Activated gamma-delta T cell (primary cell): Measurements from ENCODE around the gene PLCH2.

Experiments
- DNase-seq: peaks from one replicate; lab custom pipeline; 2025; lab: John Stamatoyannopoulos, UW

The PLCH2 gene

DNA sequence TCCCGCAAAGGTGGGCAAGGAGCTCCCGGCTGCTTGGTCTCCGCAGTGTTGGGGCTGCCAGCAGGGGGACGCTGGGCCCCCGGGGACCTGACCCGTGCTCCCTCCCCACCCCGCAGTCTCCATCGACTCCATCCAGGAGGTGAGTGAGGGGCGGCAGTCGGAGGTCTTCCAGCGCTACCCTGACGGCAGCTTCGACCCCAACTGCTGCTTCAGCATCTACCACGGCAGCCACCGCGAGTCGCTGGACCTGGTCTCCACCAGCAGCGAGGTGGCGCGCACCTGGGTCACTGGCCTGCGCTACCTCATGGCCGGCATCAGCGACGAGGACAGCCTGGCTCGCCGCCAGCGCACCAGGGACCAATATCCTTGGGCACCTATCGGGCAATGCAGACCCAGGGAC is 3.5 kb downstream of the PLCH2 start:
- no peak for DNase-seq

DNA sequence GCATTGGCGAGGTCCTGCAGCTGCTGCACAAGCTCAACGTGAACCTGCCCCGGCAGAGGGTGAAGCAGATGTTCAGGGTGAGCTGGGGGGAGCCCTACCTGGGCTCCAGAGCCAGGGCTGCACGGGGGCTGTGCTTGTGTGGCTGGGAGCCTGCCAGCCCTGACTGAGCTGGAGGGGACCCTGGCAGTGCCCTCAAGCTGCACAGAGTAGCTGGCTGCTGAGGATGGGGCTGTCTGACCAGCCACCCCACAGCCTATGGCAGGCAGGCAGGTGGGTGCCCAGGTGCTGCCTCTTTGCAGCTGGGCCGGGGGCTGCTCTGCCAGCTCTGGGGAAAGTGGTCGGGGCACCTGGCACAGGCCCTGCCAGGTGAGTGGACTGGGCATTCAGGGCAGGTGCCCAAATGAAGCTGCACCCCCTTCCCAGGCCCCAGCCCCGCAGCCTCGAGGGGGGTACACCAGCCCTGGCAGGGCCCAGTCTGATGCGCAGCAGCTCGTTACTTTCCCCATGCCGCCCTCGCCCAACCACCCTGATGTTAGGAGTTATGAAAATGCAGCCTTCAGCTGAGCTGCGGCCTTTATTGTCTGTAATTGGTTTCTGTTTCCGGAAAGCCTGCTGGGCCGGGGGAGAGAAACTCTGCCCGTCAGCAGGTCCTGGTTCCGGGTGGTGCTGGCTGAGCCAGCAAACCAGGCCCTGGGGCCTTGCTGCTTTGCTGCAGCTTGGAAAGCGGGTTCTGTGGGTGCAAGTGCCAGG is 4.3 kb downstream of the PLCH2 start:
- no peak for DNase-seq

DNA sequence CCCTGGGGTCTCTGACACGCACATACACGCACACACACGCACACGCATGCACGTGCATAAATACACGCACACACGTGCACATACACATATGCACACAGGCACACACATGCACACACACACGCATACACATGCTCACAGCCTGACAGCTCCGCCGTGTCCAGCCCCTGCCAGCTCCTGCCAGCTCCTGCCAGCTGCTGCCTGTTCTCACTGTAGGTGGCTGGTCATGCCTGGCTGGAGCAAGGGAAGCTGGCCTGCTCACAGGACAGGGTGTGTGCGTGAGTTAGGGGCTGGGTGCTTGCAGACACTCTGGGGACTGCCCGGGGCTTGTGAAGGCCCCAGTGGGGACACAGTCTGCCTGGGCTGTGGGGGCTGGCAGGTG is 4.9 kb downstream of the PLCH2 start:
- no peak for DNase-seq

DNA sequence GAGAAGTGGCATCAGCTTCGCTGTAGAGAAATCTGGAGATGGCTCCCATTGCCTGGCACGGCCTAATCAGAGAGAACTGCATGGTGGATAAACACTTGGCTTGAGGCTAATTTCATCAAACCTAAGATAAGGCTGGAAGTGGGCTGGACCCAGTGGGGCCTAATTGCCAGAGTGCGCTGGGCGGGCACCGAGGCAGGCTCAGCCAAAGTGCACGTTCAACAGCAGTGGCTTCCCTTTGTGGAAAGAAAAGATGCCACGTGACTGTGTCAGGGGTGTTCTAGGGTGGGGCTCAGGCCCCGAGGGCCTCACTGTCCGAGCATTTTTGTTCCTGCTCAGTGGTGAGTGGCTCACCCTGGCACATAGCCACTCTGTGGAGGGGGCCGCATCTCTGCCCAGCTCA is 5.8 kb downstream of the PLCH2 start:
- no peak for DNase-seq

DNA sequence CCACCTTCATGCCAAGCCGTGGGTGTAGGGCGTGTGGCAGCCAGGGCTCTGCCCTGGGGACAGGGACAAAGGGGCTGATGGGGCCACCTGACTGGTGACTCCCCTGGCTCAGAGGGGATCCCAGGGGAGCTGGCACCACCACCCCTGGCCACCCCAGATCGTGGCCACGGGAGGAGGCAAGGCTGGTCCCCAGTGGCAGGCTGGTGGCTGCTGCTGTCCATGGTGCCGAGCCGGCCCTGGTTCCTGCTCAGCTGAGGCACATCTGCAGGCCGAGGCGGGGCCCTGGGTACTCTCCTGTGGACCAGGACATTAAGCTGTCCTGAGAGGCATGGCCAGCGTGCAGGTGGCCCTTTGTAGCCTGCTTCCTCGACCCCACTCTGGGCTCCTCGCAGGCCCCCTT is 6.5 kb downstream of the PLCH2 start:
- no peak for DNase-seq

DNA sequence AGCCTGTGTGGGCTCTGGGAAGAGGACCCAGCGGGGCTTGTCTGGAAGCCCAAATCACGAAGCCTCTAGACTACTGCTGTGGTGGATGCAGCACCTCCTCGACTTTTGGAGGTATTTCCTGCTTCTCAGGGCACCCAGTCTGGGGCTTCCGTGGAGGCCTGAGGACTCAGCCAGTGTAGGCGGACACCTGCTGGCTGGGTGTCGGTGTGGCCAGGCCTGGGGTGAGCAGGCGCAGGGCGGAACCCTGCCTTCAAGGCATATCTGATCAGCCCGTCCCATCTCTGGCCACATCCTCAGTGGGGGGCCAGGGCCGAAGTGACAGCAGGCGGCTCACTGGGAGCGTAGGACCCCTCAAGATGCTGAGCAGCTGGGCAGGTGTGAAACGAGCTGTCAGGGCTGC is 6.9 kb downstream of the PLCH2 start:
- DNase-seq: no peak

DNA sequence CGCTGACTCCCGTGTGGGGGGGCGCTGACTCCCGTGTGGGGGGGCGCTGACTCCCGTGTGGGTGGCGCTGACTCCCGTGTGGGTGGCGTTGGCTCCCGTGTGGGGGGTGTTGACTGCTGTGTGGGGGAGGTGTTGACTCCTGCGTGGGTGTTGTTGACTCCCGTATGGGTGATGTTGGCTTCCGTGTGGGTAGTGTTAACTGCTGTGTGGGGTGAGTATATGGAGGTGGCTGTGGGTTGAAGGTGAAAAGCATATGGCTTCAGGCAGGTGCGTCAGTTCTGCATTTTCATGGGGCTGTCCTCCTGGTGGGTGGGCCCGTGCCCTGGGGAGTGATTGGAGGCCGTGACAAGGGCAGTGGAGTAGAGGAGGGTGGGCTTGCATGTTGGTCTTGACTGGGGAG is 7.9 kb downstream of the PLCH2 start:
- no peak for DNase-seq

DNA sequence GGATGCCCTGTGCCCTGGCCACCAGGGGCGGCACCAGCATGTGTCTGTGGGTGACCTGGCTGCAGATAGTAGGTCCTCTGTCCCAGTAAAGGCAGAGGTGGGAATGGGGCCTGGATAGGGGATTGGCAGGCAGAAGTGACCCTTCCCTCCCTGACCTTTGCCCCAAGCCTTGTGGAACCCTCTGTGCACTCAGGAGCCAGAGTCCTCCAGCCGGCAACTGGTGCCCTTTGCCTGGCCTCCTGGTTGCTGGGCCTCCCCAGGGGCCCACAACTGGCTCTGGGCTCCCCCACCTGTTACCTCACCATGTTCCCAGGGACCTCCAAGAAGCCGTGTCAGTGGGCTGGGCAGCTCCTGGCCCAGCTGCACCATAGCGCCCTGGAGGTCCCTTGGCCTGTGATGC is 10.0 kb downstream of the PLCH2 start:
- no peak for DNase-seq

DNA sequence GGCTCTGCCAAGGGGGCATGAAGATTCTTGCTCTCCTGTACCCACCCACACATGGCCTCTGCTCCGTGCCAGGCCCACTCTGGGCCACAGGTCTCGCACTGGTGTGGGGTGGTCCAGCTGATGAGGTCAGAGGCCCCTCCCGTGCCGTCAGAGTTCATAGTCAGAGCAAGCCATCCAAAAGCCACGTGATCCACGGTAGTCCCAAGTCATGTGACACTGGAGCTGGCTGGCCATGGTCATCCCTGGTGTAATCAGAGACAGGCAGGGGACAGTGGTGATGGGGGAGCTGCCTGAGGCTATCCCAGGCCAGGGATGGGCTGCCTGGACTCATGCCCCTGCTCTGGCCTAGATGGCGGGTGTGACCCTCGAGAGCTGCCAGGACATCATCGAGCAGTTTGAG is 10.5 kb downstream of the PLCH2 start:
- no peak for DNase-seq

DNA sequence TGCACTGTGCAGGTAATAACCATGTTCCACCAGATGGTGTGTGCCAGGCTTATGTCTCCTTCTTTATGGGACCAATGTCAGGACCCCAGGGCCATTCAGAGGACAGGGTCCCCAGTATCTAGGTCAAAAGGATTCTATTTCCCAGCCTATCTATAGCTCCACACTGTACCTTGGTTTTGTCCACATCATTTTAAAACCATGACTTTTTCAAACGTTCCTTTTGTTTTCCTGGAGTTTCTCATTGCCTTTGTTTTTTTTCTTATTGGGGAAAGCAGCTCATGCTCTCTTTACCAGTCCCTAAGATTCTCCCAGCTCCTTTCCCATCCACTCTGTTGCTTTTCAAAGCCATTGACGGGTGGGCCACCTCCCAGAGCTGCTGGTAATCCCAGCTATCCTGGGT is 12.6 kb downstream of the PLCH2 start:
- DNase-seq: no peak

DNA sequence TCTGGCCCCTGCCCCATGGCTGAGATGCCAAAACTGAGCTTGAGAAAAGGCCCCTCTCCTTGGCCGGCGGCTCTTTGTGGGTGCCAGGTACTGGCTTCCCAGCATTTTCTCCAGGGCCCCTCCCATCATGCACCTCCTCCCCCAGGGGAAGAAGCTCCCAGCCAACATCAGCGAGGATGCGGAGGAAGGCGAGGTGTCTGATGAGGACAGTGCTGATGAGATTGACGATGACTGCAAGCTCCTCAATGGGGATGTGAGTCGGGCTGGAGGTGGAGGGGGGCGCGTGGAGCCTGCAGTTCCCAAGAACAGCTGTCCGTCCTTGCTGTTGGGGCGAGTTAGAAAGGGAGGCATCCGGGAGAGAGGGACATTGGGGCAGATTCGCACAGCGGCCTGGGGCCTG is 13.5 kb downstream of the PLCH2 start:
- DNase-seq: no peak

DNA sequence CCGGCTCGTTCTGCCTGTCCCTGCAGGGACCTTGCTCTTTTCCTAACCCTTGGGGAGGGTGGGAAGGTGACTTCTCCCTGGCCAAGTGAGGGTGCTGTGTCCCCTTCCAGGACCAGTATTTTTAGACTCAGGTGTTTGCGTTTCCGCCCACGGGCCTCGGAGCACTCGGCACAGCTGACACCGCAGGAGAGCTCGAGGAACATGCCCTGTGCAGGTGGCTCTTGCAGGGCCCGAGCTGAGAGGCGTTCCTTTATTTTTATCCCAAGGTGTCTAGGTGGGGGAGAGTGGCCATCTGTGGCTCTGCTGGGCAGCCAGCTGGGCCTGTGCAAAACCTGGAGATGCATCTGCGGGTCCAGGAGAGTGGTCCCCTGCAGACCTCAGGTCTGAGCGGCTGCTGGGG is 16.0 kb downstream of the PLCH2 start:
- no peak for DNase-seq

DNA sequence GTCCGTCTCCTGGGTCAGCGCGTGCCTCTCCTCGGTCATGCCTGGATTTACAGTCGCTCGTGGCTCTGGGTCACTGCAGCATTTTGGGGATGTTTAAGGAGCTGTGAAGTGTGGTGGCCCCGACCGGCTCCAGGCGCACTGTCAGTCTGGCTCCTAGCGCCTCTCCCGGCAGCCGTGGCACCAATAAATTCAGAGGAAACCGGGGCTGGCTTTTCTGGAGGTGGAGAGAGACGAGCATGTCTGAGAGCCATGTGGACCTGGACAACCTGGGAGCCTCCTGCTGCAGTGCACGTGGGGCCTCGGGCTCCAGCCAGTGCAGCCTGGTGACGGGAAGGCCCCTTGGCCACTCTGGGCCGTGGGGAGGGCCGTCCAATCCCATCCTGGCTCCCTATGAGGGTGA is 17.1 kb downstream of the PLCH2 start:
- DNase-seq: no peak

DNA sequence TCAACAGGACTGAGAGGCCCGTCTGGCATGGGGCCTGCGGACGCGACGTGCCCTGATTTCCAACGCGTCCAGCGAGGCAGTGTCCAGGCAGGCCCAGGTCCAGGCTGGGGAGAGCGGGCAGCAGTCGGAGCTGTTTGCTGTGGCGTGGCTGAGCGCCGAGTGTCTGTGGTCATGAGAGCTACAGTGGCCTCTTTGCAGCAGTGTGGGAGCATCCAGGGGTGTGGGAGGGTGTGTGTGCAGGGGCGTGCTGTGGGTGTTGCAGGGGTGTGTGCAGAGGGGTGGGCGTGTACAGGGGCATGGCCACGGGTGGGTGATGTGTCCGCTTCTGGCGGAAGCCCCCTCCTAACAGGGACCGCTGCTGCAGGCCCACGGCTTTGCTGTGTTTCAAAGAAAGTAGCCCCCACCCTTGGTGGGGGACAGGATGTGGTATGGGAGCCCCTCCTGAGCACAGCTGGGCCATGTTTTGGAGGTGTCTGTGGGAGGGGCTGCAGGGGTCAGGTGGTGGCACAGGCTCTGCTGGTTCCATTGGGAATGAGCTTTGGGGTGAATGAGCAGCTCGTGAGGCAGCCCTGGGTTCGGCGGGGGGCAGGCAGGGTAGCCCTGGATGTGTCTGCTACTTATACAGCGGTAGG is 17.7 kb downstream of the PLCH2 start:
- no peak for DNase-seq

DNA sequence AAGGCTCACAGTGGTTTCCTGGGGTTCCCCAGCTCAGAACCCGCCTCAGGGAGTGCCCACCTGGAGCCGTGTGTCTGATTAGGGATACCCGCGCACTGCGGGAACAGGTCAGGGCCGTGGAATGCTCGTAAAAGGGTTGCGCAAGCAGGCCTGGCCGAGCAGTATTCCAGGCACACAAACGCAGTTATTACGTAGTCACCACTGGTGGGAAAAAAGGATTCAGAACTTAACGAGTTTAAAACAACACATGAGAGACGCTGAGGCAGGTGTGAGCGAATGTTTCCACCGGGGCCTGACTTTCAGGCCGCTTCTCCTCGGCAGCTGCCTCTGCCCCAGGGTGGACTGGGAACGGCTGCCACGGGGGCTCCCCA is 18.2 kb downstream of the PLCH2 start:
- DNase-seq: no peak

DNA sequence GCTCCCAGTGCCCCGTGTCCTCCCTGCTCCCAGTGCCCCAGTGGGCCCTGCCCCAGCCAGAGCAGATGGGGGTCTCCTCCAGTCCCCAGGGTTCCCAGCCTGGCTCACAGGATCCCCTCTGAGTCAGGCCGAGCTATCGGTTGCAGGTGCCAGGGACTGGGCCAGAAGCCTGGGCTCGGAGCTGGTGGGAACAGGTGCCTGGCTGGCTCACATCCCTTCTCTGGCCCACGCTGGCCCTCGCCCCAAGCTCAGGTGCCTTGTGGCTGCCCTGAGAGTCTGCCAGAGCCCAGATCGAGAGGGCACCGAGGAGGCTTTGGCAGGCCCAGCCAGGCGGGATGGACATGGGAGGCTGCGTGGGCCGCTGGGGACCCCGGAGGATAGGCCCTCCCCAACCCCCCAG is 18.9 kb downstream of the PLCH2 start:
- DNase-seq: no peak

DNA sequence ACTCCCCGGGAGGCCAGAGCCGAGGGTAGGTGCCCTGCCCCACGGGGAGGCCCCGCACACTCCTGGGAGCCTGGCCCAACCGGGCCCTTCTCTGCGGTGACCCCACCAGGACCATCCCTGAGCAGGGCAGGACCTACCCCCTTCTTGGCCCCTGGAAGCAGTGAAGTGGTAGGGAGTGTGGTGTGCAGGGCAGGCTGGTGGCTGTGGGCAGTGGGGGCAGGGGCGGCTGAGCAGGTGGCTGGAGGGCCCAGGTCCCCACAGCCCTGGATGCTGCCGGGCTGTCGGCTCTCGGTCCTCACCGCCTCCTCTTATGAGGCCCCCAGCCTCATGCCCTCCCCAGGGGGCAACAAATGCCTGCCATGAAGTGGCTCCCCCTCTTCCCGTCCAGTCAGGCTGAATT is 19.5 kb downstream of the PLCH2 start:
- no peak for DNase-seq

DNA sequence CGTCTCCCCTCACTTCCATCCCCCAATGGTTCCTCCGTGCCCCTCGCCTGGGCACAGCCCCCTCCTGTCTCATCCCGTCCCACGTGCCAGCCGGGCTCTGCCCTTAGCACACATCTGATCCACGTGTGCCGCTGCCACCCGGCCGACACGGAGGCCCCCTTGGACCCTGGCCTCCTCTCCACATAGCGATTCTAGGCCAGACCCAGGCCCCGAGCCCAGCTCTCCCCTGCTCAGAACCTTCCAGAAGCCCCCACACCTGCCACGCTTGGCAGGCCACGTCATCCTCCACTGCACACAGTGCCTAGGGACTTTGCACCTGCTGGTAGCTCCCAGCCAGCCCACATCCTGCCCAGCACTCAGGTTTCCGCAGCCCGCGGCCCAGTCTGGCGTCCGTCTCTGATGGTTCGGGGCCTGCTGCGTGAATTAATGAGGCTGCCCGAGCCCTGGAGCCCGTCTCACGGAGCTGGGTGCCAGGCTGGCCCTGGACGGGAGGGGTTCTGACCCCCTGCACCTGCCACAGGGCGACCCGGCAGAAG is 20.1 kb downstream of the PLCH2 start:
- peak; percentile 36 for DNase-seq

DNA sequence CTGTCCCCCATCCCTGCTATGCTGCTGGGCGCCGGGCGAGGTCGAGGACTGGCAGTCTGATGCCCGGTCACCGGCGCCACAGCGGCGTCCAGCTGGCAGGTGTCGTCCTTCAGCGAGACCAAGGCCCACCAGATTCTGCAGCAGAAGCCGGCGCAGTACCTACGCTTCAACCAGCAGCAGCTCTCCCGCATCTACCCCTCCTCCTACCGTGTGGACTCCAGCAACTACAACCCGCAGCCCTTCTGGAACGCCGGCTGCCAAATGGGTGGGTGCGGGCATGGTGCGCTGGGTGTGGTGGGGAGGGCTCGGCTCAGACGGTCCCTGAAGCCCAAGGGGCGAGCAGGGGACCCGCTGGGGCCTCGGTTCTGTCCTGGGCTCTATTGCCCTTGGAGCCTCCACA is 20.7 kb downstream of the PLCH2 start:
- no peak for DNase-seq

DNA sequence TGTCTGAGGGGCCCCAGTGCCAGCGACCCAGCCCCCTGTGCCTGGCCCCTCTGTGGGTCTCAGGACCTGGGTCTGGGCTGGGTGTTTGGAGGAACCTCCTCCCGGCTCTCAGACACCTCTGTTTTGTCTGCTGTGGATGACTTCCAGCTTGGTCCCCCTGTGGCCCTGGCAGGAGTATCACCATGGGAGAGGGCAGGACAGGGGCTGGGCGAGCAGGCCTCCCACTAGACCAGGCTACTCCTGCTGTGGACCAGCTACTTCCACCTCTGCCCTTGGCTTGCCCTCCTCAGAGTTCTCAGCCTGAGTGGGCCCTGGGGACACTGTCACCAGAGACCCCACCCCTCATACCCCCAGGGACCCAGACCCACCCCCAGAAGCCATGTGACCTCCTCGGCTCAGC is 21.8 kb downstream of the PLCH2 start:
- no peak for DNase-seq

DNA sequence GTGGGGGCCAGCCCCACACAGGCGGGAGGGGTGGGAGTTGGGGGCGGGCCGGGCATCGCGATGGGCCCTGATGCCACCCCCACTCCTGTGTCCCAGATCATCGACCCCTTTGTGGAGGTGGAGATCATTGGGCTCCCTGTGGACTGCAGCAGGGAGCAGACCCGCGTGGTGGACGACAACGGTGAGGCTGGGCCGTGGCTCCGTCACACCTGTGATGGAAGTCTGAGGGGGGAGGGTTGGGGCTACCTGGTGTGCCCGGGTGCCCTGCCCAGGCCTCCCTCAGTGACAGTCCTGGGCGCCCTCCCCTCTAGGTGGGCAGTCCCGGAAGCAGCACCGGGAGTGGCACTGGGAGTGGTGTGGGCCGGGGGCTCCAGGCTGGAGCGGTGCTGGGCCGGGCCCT is 22.6 kb downstream of the PLCH2 start:
- no peak for DNase-seq

DNA sequence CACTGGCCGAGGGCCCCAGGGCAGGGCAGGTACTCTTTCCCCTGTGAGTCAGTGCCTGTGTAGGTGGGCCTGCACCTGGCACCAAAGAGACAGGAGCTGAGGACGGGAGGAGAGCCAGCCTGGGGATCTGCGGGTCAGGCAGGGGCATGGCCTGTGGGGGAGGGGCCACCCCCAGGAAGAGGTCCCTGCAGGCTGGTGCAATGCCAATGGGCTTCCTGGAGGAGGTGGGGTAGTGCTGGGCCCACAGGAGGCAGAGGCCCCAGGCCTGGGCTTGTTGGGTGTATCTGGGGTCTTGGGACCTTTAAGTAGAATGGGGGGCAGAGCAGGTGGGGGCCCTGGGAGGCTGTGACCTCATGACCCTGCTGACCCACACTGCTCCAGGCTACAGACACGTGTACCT is 23.2 kb downstream of the PLCH2 start:
- DNase-seq: no peak

DNA sequence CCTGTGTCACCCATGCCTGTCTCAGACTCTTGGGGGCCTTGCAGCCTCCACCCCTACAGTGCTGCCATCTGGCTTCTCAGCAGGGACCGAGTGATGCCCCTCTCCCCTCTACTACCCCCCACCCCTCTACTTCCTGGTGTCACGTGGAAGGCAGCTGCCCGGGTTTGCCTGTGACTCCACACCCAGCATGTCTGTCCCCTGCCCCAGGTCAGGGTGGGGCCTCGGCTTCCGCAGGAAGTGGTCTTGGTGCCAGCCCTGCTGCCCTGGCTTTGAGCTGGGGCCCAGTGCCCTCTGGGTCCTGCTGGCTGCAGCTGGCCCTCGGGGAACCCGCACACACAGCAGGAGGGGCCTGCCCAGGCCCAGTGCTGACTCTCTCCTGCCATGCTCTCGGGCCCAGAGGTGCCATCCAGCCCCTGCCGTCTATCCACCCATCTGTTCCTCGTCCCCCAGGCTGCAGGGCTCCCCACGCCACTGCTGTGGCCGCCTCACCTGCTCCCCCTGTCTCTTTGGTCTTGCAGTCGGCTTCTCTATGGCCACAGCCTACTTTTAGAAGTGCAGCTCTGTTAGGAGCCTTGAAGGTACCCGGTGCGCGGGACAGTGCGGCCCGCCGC is 24.0 kb downstream of the PLCH2 start:
- no peak for DNase-seq
